ENCODE measurements around the gene CRELD2.

The CRELD2 gene

DNA sequence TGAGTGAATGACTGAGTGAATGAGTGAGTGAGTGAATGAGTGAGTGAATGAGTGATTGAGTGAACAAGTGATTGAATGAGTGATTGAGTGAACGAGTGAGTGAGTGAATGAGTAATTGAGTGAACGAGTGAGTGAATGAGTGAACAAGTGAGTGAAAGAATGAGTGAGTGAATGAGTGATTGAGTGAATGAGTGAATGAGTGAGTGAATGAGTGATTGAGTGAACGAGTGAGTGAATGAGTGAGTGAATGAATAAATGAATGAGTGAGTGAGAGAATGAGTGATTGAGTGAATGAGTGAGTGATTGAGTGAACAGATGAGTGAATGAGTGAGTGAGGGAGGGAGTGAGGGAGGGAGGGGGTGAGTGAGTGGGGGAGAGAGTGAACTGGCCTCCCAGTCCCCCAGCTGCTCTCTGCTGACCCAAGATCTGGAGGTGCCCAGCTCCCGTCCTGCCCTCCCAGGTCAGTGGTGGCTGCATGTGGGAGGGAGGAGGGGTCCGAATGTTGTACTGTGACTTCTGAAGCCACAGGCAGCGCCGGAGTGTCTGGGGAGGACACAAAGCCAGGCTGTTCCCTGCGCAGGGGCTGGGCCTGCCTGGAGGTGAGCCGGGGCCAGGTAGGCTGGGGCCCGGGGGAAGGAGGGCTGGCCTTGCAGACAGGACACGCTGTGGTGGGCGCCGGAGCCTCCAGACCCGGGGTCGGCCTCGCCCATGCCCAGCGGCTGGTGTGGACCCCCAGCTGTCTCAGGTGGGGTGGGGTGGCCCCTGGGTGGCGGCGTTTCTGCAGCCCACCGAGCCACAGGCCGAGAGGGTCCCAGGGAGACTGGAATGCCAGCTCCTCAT lies 24.4 kb downstream of the CRELD2 start:
- in situ Hi-C loops (cut with MboI; ENCODE audit: low sequenced_read_pairs): loop anchor here (25.0 kb wide), 1 partner anchor 270 kb away; the partner anchor contains the start of gene SELENOO

DNA sequence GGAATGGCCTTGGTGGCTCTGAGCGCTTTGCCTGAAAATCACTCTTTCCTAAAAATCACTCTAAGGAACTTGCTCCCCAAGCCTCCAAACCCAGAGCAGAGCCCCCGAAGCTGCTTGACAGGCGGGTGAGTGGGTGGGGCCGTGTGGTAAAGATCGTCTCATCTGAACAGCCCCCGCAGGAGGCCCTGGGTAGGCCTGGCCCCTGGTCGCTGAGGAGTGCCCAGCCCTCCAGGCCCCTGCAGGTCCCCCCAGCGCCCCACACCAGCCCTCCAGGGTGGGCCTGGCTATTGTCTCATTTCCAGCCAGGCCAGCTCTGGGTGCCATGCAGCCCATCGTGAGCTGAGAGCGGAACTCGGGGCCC lies 25.0 kb downstream of the CRELD2 start:
- in situ Hi-C loops (cut with MboI; ENCODE audit: low sequenced_read_pairs): loop anchor here (25.0 kb wide), 1 partner anchor 269 kb away; the partner anchor contains the start of gene SELENOO

DNA sequence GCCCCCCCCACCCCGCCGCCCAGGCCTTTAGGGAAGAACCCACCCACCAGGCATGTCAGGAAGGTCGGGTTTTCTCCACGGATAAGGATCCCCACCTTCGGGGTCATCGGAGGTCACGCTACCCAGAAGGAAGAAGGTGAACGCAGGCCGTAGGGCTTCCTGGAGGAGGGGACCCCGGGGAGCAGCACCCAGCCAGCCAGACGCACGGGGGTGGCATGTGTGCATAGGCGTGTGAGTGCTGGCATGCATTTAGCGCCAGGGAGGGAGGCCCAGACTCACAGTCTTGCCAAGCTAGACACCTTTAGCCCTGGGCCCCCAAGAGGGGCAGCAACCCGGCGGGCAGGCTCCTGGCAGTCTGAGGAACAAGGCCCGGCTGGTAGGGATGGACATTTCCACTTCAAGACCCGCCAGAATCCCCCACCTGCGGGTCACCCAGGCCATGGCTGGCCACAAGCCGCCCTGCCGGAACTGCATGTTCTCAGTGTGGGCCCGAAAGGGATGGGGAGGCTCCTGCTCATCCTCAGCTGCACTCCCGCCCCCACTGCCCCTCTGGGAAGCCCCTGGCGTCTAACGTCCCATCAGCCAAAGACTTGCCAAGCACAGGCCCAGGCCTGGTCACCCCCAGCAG lies 25.5 kb downstream of the CRELD2 start:
- in situ Hi-C loops (cut with MboI; ENCODE audit: low sequenced_read_pairs): loop anchor here (25.0 kb wide), 1 partner anchor 268 kb away; the partner anchor contains the start of gene SELENOO

DNA sequence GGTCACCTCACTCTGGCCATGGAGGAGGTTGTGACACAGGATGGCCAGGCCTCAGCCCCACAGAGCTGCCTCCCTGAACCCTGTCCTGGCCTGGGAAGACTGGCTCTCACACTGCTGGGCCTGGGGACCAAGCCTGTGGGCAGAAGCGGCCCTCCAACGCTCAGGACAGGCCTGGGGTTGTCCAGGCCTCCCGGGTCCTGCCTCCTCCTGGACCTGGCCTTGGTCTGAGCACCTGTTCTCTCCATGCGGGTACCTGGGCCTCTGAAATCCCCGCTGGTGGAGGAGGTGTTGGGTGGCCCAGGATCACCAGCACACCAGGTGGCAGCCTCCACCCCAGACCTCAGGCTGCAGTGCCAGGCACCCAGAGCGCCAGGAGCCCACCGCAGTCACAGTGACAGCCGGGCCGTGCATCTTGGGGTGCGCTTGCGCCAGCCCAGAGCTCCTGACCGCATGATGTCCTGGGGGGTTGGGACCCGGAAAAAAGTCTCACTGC lies 26.0 kb downstream of the CRELD2 start:
- in situ Hi-C loops (cut with MboI; ENCODE audit: low sequenced_read_pairs): loop anchor here (25.0 kb wide), 1 partner anchor 268 kb away; the partner anchor contains the start of gene SELENOO

DNA sequence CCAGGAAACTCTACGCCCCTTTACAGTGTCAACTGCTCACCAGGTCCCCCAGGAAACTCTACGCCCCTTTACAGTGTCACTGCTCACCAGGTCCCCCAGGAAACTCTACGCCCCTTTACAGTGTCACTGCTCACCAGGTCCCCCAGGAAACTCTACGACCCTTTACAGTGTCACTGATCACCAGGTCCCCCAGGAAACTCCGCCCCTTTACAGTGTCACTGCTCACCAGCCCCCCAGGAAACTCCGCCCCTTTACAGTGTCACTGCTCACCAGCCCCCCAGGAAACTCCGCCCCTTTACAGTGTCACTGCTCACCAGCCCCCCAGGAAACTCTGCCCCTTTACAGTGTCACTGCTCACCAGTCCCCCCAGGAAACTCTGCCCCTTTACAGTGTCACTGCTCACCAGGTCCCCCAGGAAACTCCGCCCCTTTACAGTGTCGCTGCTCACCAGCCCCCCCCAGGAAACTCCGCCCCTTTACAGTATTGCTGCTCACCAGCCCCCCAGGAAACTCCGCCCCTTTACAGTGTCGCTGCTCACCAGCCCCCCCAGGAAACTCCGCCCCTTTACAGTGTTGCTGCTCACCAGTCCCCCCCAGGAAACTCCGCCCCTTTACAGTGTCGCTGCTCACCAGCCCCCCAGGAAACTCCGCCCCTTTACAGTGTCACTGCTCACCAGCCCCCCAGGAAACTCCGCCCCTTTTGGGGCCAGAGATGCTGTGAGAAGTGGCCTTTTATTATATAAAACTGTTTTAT lies 26.8 kb downstream of the CRELD2 start:
- in situ Hi-C loops (cut with MboI; ENCODE audit: low sequenced_read_pairs): loop anchor here (25.0 kb wide), 1 partner anchor 267 kb away; the partner anchor contains the start of gene SELENOO

DNA sequence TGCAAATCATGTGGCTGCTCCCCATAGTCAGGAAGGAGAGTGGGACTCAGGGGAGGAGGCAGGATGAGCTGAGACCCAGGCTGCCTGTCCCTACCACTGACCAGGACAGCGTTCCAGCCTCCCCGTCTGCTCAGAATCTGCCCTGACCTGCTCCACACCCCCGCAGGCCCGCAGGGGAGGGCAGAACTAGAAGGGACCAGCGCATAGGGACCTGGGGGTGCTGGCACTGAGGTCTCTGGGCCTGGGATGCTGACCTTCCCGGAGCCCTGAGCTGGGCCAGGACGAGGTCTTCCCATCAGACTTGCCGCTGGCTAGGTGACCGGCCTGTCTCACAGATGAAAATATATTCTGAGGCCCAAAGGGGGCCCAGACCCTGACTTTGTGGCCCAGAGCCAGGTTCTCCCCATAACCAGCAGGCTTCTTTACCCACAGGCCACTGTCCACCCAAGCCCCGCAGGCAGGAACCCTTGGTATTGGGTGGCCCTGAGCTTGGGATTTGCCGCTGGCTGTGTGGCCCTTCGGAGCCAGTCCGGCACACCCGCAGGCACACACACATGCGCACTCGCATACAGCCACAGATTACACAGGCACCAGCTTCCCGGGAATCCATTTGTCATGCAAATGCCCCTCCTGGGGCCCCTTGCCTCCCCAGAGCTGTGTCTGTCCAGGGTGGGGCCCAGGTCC lies 28.3 kb downstream of the CRELD2 start:
- in situ Hi-C loops (cut with MboI; ENCODE audit: low sequenced_read_pairs): loop anchor here (25.0 kb wide), 1 partner anchor 266 kb away; the partner anchor contains the start of gene SELENOO

DNA sequence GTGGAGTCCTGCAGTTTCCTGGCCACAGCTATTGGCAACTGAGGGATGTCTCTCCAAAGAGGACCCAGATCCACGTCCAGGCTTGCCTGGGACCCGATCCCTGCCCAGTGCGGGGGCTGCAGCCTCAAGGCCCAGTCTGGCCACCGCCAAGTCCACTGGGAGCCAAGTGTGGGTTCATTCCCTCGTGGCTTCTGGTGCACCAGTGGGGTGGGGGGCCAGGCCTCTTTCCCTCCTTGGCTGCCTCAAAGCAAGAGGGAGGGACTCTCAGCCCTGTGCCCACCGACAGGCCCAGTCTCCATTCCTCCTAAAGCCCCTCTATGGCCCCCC lies 28.8 kb downstream of the CRELD2 start:
- in situ Hi-C loops (cut with MboI; ENCODE audit: low sequenced_read_pairs): loop anchor here (25.0 kb wide), 1 partner anchor 265 kb away; the partner anchor contains the start of gene SELENOO

DNA sequence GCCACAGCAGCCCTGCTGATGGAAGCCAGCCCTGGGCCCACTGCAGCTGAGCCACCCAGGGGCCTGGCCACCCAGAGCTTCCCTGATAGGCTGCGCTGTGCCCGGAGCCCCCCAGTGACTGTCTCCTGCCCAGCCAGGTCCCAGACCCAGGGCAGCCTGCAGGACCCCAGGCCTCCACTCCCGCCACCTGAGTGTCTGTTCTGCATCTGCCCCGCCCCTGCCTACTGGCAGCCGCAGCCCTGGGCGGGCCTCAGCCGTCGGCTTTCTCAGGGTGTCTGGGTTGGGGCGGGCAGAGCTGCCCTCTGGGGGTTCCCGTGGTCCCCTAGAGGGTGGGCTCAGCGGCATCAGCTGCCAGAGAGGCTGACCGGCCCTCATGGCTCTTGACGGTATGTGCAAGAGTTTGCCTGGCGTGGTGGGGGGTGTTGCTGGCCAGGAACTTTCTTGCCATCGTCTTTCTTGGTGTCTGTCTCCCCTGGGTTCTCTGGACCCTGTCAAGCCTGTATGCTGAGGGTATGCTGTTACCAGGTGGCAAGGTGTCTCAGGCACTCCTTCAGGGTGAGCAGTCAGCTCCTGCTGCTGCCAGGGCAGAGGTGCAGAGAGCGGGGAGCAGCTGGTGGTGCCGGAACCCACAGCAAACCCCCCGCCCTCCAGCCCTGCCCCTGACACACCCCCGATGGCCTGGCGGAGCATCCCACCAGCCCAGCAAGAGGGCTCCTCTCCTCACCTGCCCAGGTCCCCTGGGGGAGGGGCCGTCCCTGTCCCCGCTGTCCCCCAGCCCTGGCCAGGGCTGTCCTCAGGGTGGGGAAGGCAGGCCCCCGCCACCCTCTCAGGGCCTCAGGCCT lies 29.9 kb downstream of the CRELD2 start:
- in situ Hi-C loops (cut with MboI; ENCODE audit: low sequenced_read_pairs): loop anchor here (25.0 kb wide), 1 partner anchor 264 kb away; the partner anchor contains the start of gene SELENOO

DNA sequence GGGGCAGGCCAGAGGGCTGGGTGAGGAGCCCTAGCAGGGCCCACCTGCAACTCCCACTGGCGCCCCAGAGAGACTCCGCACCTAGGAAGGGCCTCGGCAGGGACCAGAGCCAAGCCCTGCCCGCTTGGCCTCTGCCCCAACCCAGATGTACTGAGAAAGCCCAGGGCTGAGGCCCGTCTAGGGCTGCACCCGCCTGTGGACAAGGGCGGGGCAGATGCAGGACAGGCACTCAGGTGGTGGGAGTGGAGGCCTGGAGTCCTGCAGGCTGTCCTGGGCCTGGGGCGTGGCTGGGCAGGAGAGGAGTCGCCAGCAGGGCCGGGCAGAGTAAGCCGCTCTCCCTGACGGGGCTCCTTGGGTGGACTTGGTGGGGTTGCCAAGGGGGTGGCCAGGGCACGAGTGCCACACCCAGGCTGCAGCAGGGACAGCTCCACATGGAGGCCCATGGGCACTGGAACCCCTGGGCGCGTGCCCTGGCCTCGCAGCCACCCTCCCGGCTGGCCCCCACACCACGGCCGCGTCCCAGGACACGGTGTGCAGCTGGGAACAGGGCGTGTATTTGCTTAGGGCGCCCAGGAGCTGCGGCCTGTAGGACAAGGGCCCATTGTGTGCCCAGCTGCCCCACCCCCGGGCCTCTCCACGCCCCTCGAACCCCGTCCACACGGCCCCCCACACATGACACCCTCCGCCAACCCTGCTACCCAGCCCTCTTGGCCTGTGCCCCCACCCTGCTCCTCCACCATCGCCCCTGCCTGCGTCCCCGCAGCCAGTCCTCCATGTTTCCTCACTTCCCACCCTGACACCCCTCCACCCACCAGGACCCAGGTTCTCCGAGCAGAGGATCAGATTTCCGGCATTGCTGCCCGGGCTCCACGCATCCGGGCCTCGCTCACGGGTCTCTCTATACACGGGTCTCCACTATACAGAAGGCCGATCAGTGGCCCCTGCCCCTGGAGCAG lies 30.8 kb downstream of the CRELD2 start:
- in situ Hi-C loops (cut with MboI; ENCODE audit: low sequenced_read_pairs): loop anchor here (25.0 kb wide), 1 partner anchor 263 kb away; the partner anchor contains the start of gene SELENOO

DNA sequence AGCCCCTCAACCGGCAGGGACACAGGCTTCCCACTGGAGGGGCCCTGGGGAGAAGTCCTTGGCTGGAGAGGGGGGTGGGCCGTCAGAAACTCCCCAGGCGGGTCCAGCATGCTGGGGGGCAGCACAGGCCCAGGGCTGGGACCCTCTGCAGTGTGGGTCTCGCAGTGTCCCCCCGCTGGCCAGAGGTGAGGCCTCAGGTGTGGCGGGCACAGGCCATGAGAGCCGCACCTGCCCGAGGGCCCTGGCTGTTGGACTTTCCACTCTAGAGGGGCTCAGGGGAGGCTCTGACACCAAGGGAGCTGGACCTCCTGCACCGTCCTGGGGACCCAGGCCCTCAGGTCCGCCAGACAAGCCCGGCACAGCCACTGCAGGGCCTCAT lies 31.5 kb downstream of the CRELD2 start:
- in situ Hi-C loops (cut with MboI; ENCODE audit: low sequenced_read_pairs): loop anchor here (25.0 kb wide), 1 partner anchor 262 kb away; the partner anchor contains the start of gene SELENOO

DNA sequence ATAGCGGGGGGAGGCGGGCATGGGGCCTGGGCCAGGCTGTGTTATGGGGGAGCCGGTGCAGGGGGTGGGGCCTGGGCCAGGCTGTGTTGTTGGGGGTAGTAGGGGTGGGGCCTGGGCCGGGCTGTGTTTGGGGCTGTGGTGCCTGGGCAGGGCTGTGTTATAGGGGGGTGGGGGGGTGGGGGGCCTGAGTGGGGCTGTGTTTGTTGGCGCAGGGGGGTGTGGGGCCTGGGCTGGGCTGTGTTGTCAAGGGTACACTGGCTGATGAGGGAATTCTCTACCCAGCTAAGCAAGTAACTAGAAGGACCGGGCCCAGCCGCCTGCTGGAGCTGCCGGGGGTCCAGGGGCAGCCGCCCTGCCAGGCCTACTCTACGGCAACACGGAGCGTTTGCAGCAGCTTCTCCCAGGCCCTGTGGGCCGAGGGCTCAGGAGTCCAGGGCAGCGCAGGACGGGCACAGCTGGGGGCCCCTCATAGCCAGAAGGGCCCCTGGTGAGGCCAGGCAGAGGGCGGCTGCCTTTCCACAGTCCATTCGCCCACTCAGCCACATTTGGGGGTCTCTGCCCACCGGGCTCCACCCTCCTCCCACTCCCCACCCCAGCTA lies 32.1 kb downstream of the CRELD2 start:
- in situ Hi-C loops (cut with MboI; ENCODE audit: low sequenced_read_pairs): no loop called here

DNA sequence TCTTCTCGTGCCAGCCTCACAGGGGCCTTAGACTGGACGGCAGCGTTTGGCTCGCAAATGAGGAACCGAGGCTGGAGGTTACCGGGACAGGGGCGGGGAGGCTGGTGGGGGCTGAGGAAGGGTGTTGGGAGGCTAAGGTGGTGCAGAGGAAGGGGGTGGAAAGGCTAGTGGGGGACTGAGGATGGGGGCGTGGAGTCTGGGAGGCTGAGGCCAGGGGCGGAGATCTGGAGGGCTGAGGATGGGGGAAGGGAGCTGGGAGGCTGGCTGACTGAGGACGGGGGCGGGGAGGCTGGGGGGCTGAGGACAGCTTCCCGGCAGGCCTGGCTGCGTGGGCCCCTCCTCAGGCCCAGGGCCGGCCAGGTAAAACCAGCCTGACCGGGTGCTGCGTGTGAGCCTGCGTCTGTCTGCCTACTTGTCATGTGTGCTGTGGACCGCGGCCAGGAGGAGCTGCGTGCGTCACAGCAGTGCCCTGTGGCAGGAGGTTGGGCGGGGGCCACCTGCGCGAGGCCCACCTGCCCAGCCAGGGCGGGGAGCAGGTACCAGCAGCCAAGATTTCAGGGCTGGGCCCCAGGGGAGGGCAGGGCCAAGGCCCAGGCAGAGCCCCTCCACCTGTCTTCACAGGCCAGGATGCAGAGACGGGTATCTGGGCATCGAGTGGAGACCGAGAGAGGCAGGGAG lies 32.7 kb downstream of the CRELD2 start:
- in situ Hi-C loops (cut with MboI; ENCODE audit: low sequenced_read_pairs): no loop called here

DNA sequence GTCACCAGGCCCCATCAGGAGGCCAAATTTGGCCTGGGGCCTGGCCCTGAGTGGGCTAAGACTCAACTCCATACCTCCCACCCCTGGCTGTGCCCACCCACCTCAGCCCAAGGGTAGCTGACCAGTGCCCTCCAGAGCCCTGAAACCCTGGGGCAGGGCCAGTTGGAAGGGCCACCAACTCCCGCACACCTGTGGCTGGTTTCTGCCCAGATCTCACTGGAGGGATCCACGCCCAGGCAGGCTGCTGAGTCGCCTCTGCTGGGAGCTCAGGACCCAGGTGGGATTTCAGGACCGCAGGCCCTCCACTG lies 33.2 kb downstream of the CRELD2 start:
- in situ Hi-C loops (cut with MboI; ENCODE audit: low sequenced_read_pairs): no loop called here

DNA sequence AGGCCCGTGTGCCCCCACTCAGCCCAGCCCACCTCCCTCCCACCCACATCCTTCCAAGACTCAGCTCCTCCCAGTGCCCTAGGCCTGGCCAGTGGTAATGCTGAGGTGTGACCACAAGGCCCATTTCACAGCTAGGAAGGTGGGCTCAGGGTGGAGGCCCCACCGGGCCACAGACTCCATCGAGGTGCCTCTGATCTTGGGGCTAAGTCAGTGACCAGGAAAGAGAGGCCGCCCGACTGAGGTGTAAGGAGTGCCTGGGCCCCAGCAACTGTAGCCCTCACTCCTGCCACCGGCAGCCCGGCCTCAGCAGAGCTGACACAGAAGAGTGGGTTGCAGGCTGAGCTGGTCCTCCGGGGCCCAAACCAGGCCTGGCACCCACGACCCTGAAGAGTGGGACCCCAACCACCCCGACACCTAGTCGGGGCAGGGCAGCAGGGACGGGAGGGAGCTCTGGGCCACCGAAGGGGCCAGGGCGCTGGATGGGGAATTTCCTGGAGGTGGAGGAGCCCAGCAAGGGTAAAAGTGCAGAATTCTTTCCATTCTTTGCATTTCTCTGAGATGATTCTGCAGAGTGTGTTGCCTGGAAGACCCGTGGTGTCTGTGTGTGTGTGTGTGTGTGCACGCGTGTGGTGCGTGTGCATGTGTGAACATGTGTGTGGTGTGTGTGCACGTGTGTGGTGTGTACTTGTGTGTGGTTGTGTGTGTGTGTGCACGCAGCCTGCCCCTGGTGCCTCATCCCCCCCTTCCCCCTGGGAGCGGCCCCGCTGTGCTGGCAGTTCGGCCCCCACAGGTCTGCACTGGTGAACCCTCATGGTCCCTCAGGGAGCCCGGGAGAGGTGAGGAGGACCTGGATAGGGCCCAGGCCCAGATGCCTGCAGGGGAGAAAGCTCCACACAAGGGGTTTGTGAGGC lies 33.8 kb downstream of the CRELD2 start:
- in situ Hi-C loops (cut with MboI; ENCODE audit: low sequenced_read_pairs): no loop called here

DNA sequence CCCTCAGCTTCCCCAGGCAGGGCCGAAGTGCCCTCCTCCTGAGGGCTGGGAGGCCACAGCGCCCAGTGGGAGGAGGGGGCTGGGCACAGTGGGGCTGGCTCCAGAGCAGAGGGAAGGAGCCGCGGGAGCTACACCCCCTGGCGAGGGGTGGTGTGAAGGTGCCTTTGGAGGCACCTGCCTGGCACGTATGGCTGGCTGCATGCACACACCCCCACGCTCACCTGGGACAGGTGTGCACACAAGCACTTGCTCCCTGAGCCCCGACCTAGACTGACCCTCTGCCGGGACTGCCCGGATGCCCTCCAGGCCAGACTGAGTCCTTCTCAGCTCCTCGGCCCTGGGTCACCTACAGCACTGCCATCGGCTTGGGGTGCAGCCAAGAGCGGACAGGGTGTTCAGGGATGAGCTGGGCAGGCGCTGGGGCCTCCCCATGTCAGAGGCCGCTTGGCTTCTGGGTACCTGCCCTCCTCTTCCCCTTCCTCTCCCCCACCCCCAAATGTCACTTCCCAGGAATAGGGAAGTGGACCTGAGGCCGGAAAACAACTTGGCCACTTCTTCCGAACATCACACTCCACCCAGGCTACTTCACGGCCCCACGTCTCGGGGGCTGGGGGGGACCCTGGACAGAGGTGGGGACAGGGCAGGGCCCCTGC lies 34.7 kb downstream of the CRELD2 start:
- in situ Hi-C loops (cut with MboI; ENCODE audit: low sequenced_read_pairs): no loop called here

All from HL-60/S4 treated with phorbol 12-myristate 13-acetate at 8.2 ng/mL for 4 days and 3 days (cell line).